Measurements from ENCODE around the gene CPSF4. TPM values are rescaled to one million over a fixed set of nuclear protein-coding genes. Genes with fewer than 3 reads are reported as not detected.
"Not testable (repeated sequence)": the region's sequence is repeated elsewhere in the genome, so short reads cannot be mapped to it uniquely, and the experiment has no call there.

The CPSF4 gene
- total RNA-seq, 3 donors from 2014 or later, result 85.8 to 99.9 (median 86.9) TPM

- H3K4me1 Mint-ChIP-seq (ENCODE audit: low read depth), result peaks cover 31% of the 10 kb centered on the region
- ATAC-seq (no peak), DNase-seq (no peak)
- no peak overlapping the region for H3K4me3 Mint-ChIP-seq
- no peaks in the 10 kb centered on the region for H3K27me3 Mint-ChIP-seq (ENCODE audit: low read depth)
- H3K9me3 Mint-ChIP-seq, result no peaks in the 10 kb centered on the region
- peaks cover 30% of the 10 kb centered on the region for H3K36me3 Mint-ChIP-seq (ENCODE audit: insufficient read depth)
Measured at GRCh38 chr7:99402854-99403253, 35.9 kb upstream of the CPSF4 start.

- Mint-ChIP-seq H3K36me3 (ENCODE audit: insufficient read depth) (peaks cover 27% of the 10 kb centered on the region), H3K9me3 (no peaks in the 10 kb centered on the region), H3K4me3 (no peak overlapping the region), H3K27me3 (ENCODE audit: low read depth) (no peaks in the 10 kb centered on the region), H3K4me1 (ENCODE audit: low read depth) (peaks cover 29% of the 10 kb centered on the region)
- ATAC-seq (no peak), DNase-seq (no peak)
Measured at GRCh38 chr7:99403764-99404163, 35.0 kb upstream of the CPSF4 start.

GRCh38 chr7:99404235-99404976, 34.3 kb upstream of the CPSF4 start:
- DNase-seq (no peak), ATAC-seq (no peak)
- Mint-ChIP-seq H3K4me3 (no peak overlapping the region), H3K27me3 (ENCODE audit: low read depth) (no peaks in the 10 kb centered on the region), H3K9me3 (no peaks in the 10 kb centered on the region), H3K36me3 (ENCODE audit: insufficient read depth) (peaks cover 27% of the 10 kb centered on the region), H3K4me1 (ENCODE audit: low read depth) (peaks cover 28% of the 10 kb centered on the region)

GRCh38 chr7:99404977-99405320, 33.8 kb upstream of the CPSF4 start:
- ATAC-seq (no peak), DNase-seq (no peak)
- no peaks in the 10 kb centered on the region for H3K27me3 Mint-ChIP-seq (ENCODE audit: low read depth)
- no peak overlapping the region for H3K4me3 Mint-ChIP-seq
- peaks cover 31% of the 10 kb centered on the region for H3K4me1 Mint-ChIP-seq (ENCODE audit: low read depth)
- H3K36me3 Mint-ChIP-seq (ENCODE audit: insufficient read depth), result peaks cover 30% of the 10 kb centered on the region
- no peaks in the 10 kb centered on the region for H3K9me3 Mint-ChIP-seq

GRCh38 chr7:99406557-99406956, 32.2 kb upstream of the CPSF4 start:
- Mint-ChIP-seq H3K27me3 (ENCODE audit: low read depth) (no peaks in the 10 kb centered on the region), H3K36me3 (ENCODE audit: insufficient read depth) (peaks cover 28% of the 10 kb centered on the region), H3K4me1 (ENCODE audit: low read depth) (peaks cover 38% of the 10 kb centered on the region), H3K9me3 (no peaks in the 10 kb centered on the region), H3K4me3 (peak overlapping the region; percentile 100)
- DNase-seq (no peak), ATAC-seq (no peak)

- Mint-ChIP-seq H3K4me1 (ENCODE audit: low read depth) (peaks cover 41% of the 10 kb centered on the region), H3K9me3 (no peaks in the 10 kb centered on the region), H3K27me3 (ENCODE audit: low read depth) (no peaks in the 10 kb centered on the region), H3K36me3 (ENCODE audit: insufficient read depth) (peaks cover 34% of the 10 kb centered on the region), H3K4me3 (peak overlapping the region; percentile 100)
- DNase-seq (peak; percentile 39), ATAC-seq (peak; percentile 33 to 41)
Measured at GRCh38 chr7:99407872-99408378, 30.8 kb upstream of the CPSF4 start.

GRCh38 chr7:99408379-99409191, 30.2 kb upstream of the CPSF4 start, which contains the start of the genes BUD31 and PDAP1:
Gene BUD31, plus strand, starts transcription at chr7:99408969. Its CDS starts 2,124 bp downstream, at chr7:99411093.
Gene PDAP1, minus strand, starts transcription at chr7:99408597. Its CDS starts 49 bp downstream, at chr7:99408548.
- Mint-ChIP-seq H3K27me3 (ENCODE audit: low read depth) (no peaks in the 10 kb centered on the region), H3K4me1 (ENCODE audit: low read depth) (peaks cover 44% of the 10 kb centered on the region), H3K36me3 (ENCODE audit: insufficient read depth) (peaks cover 32% of the 10 kb centered on the region), H3K9me3 (no peaks in the 10 kb centered on the region), H3K4me3 (peak within 1 kb of the TSS; percentile 100)
- DNase-seq (peak; percentile 94), ATAC-seq (peak; percentile 82 to 84)

GRCh38 chr7:99409192-99409572, 29.6 kb upstream of the CPSF4 start:
- Mint-ChIP-seq H3K36me3 (ENCODE audit: insufficient read depth) (peaks cover 27% of the 10 kb centered on the region), H3K27me3 (ENCODE audit: low read depth) (no peaks in the 10 kb centered on the region), H3K4me3 (peak overlapping the region; percentile 100), H3K4me1 (ENCODE audit: low read depth) (peaks cover 39% of the 10 kb centered on the region), H3K9me3 (no peaks in the 10 kb centered on the region)
- ATAC-seq, result peak; percentile 15 to 25
- no peak for DNase-seq

GRCh38 chr7:99409806-99410205, 28.9 kb upstream of the CPSF4 start:
- DNase-seq, result no peak
- peaks cover 27% of the 10 kb centered on the region for H3K36me3 Mint-ChIP-seq (ENCODE audit: insufficient read depth)
- ATAC-seq, result no peak
- H3K4me3 Mint-ChIP-seq, result peak overlapping the region; percentile 100
- no peaks in the 10 kb centered on the region for H3K27me3 Mint-ChIP-seq (ENCODE audit: low read depth)
- peaks cover 36% of the 10 kb centered on the region for H3K4me1 Mint-ChIP-seq (ENCODE audit: low read depth)
- no peaks in the 10 kb centered on the region for H3K9me3 Mint-ChIP-seq

- Mint-ChIP-seq H3K9me3 (no peaks in the 10 kb centered on the region), H3K36me3 (ENCODE audit: insufficient read depth) (peaks cover 32% of the 10 kb centered on the region), H3K27me3 (ENCODE audit: low read depth) (no peaks in the 10 kb centered on the region), H3K4me3 (peak overlapping the region; percentile 100), H3K4me1 (ENCODE audit: low read depth) (peaks cover 35% of the 10 kb centered on the region)
- DNase-seq, result no peak
- ATAC-seq, result no peak
Measured at GRCh38 chr7:99410635-99411034, 28.1 kb upstream of the CPSF4 start.

GRCh38 chr7:99415513-99416127, 23.1 kb upstream of the CPSF4 start:
- H3K36me3 Mint-ChIP-seq (ENCODE audit: insufficient read depth), result peaks cover 60% of the 10 kb centered on the region

GRCh38 chr7:99418260-99418659, 20.5 kb upstream of the CPSF4 start:
- DNase-seq, result no peak
- Mint-ChIP-seq H3K4me3 (no peak overlapping the region), H3K36me3 (ENCODE audit: insufficient read depth) (peaks cover 45% of the 10 kb centered on the region), H3K9me3 (no peaks in the 10 kb centered on the region), H3K27me3 (ENCODE audit: low read depth) (no peaks in the 10 kb centered on the region), H3K4me1 (ENCODE audit: low read depth) (peaks cover 7% of the 10 kb centered on the region)
- ATAC-seq, result no peak

More at GRCh38 chr7:99415513-99416127, 23.1 kb upstream of the CPSF4 start:
- DNase-seq; H3K27me3 Mint-ChIP-seq (ENCODE audit: low read depth); ATAC-seq; H3K9me3 Mint-ChIP-seq; H3K4me3 Mint-ChIP-seq: not testable (repeated sequence)
- peaks cover 16% of the 10 kb centered on the region for H3K4me1 Mint-ChIP-seq (ENCODE audit: low read depth)

- H3K27me3 Mint-ChIP-seq (ENCODE audit: low read depth), result no peaks in the 10 kb centered on the region
- no peak overlapping the region for H3K4me3 Mint-ChIP-seq
- H3K9me3 Mint-ChIP-seq, result no peaks in the 10 kb centered on the region
- peaks cover 44% of the 10 kb centered on the region for H3K36me3 Mint-ChIP-seq (ENCODE audit: insufficient read depth)
- H3K4me1 Mint-ChIP-seq (ENCODE audit: low read depth), result peaks cover 7% of the 10 kb centered on the region
- no peak for DNase-seq
- peak in 1 of 2 donors; percentile 13 for ATAC-seq
Measured at GRCh38 chr7:99419323-99420021, 19.3 kb upstream of the CPSF4 start.

- no peaks in the 10 kb centered on the region for H3K27me3 Mint-ChIP-seq (ENCODE audit: low read depth)
- peaks cover 38% of the 10 kb centered on the region for H3K36me3 Mint-ChIP-seq (ENCODE audit: insufficient read depth)
- H3K4me1 Mint-ChIP-seq (ENCODE audit: low read depth), result peaks cover 4% of the 10 kb centered on the region
- no peak for ATAC-seq
- no peaks in the 10 kb centered on the region for H3K9me3 Mint-ChIP-seq
- DNase-seq, result no peak
- no peak overlapping the region for H3K4me3 Mint-ChIP-seq
Measured at GRCh38 chr7:99420213-99420612, 18.5 kb upstream of the CPSF4 start.
